HG03457 (cell line): ENCODE results near the gene FBXL4.
A peak's percentile ranks its signal among the peaks of the same experiment; 100 is the strongest.

Source experiments
- ATAC-seq: cut with Tn5 transposase; IDR thresholded peaks from one replicate; pipeline ENCODE4 v1.9.1; 2021; ENCODE audit warnings: moderate number of reproducible peaks; ENCODE audit not compliant: unreplicated experiment

The FBXL4 gene

GRCh38 chr6:98840385-98840784 is 107.4 kb downstream of the FBXL4 start:
- ATAC-seq: no peak

- no peak for ATAC-seq
These were observed 107.9 kb downstream of the FBXL4 start for GRCh38 chr6:98839781-98840361.

- ATAC-seq: no peak
These were observed 108.8 kb downstream of the FBXL4 start for GRCh38 chr6:98838975-98839374.

- ATAC-seq: no peak
These were observed 109.7 kb downstream of the FBXL4 start for GRCh38 chr6:98838032-98838431.

GRCh38 chr6:98836962-98837944 is 110.5 kb downstream of the FBXL4 start:
- ATAC-seq: no peak

GRCh38 chr6:98836025-98836961 is 111.5 kb downstream of the FBXL4 start:
- no peak for ATAC-seq

- ATAC-seq: no peak
These were observed 112.4 kb downstream of the FBXL4 start for GRCh38 chr6:98835149-98836024.

- peak; percentile 63 for ATAC-seq
These were observed 113.4 kb downstream of the FBXL4 start, which contains the start of gene POU3F2 for GRCh38 chr6:98834060-98835031. Gene POU3F2, plus strand, starts transcription at chr6:98834574. Its CDS starts 300 bp downstream, at chr6:98834874.

GRCh38 chr6:98833307-98834059 is 114.3 kb downstream of the FBXL4 start:
- ATAC-seq: no peak

GRCh38 chr6:98833057-98833306 is 114.8 kb downstream of the FBXL4 start:
- no peak for ATAC-seq

GRCh38 chr6:98832284-98833056 is 115.3 kb downstream of the FBXL4 start:
- ATAC-seq: no peak

GRCh38 chr6:98831959-98832283 is 115.8 kb downstream of the FBXL4 start:
- no peak for ATAC-seq

- no peak for ATAC-seq
These were observed 116.4 kb downstream of the FBXL4 start for GRCh38 chr6:98831057-98831958.

- ATAC-seq: no peak
These were observed 117.6 kb downstream of the FBXL4 start for GRCh38 chr6:98830146-98830545.

GRCh38 chr6:98828941-98829411 is 118.8 kb downstream of the FBXL4 start:
- no peak for ATAC-seq

GRCh38 chr6:98828211-98828788 is 119.4 kb downstream of the FBXL4 start:
- ATAC-seq: no peak
